Osteocyte (in vitro differentiated cells): Measurements from ENCODE around the gene PNMA1. TPM values are rescaled to one million over a fixed set of nuclear protein-coding genes. Genes with fewer than 3 reads are reported as not detected.

Experiments
- DNase-seq: peaks from one replicate; pipeline ENCODE4 v3.0.0; 2021; ENCODE audit warnings: mixed read lengths; ENCODE audit not compliant: unreplicated experiment; ENCODE audit errors: extremely low spot score
- H3K27ac Mint-ChIP-seq: one replicate; pipeline ENCODE4 v1.8.0; 2021; ENCODE audit warnings: mild to moderate bottlenecking, mixed read lengths; ENCODE audit not compliant: unreplicated experiment
- H3K27me3 Mint-ChIP-seq: one replicate; pipeline ENCODE4 v1.8.0; 2021; ENCODE audit warnings: mixed read lengths; ENCODE audit not compliant: unreplicated experiment
- H3K36me3 Mint-ChIP-seq: one replicate; pipeline ENCODE4 v1.8.0; 2021; ENCODE audit warnings: mixed read lengths; ENCODE audit not compliant: unreplicated experiment
- H3K4me1 Mint-ChIP-seq: one replicate; pipeline ENCODE4 v1.8.0; 2021; ENCODE audit warnings: mixed read lengths; ENCODE audit not compliant: unreplicated experiment
- H3K4me3 Mint-ChIP-seq: one replicate; pipeline ENCODE4 v1.8.0; 2021; ENCODE audit warnings: mild to moderate bottlenecking, moderate library complexity, mixed read lengths; ENCODE audit not compliant: unreplicated experiment
- H3K9me3 Mint-ChIP-seq: one replicate; pipeline ENCODE4 v1.8.0; 2021; ENCODE audit warnings: mixed read lengths; ENCODE audit not compliant: unreplicated experiment
- CTCF ChIP-seq: fragments of 200-600 bp; sonication (generic); IDR thresholded peaks from 2 replicates; pipeline ENCODE4 v1.5.0; 2021; ENCODE audit warnings: antibody characterized with exemption, mild to moderate bottlenecking, moderate library complexity
- total RNA-seq: library from RNA; stranded (reverse); gene quantifications from 2 replicates; pipeline ENCODE4 v1.2.1, GENCODE V29; 2021

The PNMA1 gene
- total RNA-seq, 1 donor from 2014 or later, result 81.4 TPM

GRCh38 chr14:73757876-73758391, 43.8 kb upstream of the PNMA1 start:
- Mint-ChIP-seq H3K27me3 (no peaks in the 10 kb centered on the region), H3K36me3 (no peaks in the 10 kb centered on the region), H3K27ac (peak overlapping the region; percentile 96), H3K9me3 (no peaks in the 10 kb centered on the region), H3K4me1 (peaks cover 81% of the 10 kb centered on the region), H3K4me3 (peak overlapping the region; percentile 84)
- no peak for TF ChIP-seq CTCF
- DNase-seq, result no peak

DNA sequence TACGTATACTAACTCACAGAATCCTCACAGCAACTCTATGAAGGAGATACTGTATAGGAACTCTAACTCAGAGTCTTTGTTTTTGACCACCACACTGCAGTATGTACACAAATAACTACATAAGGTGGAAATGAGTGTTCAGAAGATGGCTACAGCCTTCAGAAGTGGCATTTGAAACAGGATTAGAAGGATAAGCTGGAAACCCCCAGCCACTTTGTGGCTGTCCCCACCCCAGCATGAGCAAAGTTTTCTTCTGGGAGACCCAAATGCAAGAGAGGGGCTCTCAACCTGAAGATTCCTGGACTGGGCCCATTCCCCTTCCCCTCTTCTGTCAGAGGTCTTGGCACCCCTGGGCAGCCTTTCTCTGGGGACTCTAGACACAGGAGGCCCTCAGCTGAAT, 43.2 kb upstream of the PNMA1 start:
- H3K4me1 Mint-ChIP-seq, result peaks cover 83% of the 10 kb centered on the region
- peak overlapping the region; percentile 84 for H3K4me3 Mint-ChIP-seq
- no peaks in the 10 kb centered on the region for H3K36me3 Mint-ChIP-seq
- no peak for DNase-seq
- peak overlapping the region; percentile 96 for H3K27ac Mint-ChIP-seq
- TF ChIP-seq CTCF, result no peak
- H3K9me3 Mint-ChIP-seq, result no peaks in the 10 kb centered on the region
- no peaks in the 10 kb centered on the region for H3K27me3 Mint-ChIP-seq

GRCh38 chr14:73755434-73756014, 41.3 kb upstream of the PNMA1 start:
- TF ChIP-seq CTCF, result no peak
- Mint-ChIP-seq H3K4me3 (peak overlapping the region; percentile 84), H3K4me1 (peaks cover 83% of the 10 kb centered on the region), H3K36me3 (no peaks in the 10 kb centered on the region), H3K27me3 (no peaks in the 10 kb centered on the region), H3K9me3 (no peaks in the 10 kb centered on the region), H3K27ac (peak overlapping the region; percentile 96)
- DNase-seq, result no peak

GRCh38 chr14:73754911-73755360, 40.8 kb upstream of the PNMA1 start:
- no peak for DNase-seq
- Mint-ChIP-seq H3K4me1 (peaks cover 85% of the 10 kb centered on the region), H3K9me3 (no peaks in the 10 kb centered on the region), H3K4me3 (peak overlapping the region; percentile 84), H3K27ac (peak overlapping the region; percentile 96), H3K27me3 (no peaks in the 10 kb centered on the region), H3K36me3 (no peaks in the 10 kb centered on the region)
- no peak for TF ChIP-seq CTCF

DNA sequence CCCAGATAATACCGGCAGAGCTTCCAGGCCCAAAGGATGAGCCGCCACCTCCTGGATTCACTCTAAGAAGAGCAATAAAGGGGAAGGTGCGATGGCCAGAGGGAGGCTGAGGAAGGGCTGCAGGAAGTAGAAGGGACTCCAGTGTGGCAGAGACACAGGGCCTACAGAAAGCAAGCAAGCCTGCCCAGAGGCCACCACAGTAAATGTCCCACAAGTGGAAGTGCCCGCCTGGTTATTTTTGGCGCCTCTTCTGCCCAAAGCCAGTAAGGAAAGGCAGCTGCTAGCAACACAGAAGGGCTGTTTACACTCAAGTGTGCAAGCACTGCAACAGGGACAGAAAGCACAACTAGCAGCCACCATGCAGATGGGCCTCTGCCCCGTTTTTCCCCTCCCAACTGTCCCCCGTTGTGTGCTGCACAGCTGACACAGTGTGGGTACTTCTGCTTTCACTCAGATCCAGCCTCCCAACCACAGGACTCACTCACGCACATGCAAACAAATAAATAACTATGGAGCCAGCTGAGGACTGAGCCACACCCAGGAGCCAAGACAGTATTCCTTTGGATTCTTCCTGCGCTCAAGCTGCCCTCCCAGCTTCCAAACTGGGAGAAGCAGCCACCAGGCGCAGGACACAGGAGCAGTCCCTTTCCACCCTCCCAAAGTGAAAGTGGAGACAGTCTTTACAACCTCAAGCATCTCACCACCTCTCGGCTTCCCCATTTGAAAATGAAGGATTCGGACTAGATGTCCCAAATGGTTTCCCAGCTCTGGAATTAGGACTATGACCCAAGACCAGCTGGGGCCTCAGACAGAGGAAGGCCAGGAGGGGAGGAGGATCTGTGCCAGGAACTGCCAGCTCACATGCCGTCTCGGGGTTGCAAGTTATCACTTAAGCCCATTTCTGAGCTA, 40.0 kb upstream of the PNMA1 start:
- no peak for TF ChIP-seq CTCF
- no peak for DNase-seq
- no peaks in the 10 kb centered on the region for H3K27me3 Mint-ChIP-seq
- H3K36me3 Mint-ChIP-seq, result no peaks in the 10 kb centered on the region
- H3K9me3 Mint-ChIP-seq, result no peaks in the 10 kb centered on the region
- H3K27ac Mint-ChIP-seq, result peak overlapping the region; percentile 96
- H3K4me3 Mint-ChIP-seq, result peak overlapping the region; percentile 84
- peaks cover 92% of the 10 kb centered on the region for H3K4me1 Mint-ChIP-seq
